Skeletal muscle tissue (tissue), 4 donors: Measurements from ENCODE around the gene LRR1. TPM values are rescaled to one million over a fixed set of nuclear protein-coding genes. Genes with fewer than 3 reads are reported as not detected.

Experiments
- H3K27ac ChIP-seq: one replicate; pipeline ENCODE4 v1.7.0; 2013; ENCODE audit warnings: mild to moderate bottlenecking, low read depth, low read length, inconsistent platforms
- H3K27me3 ChIP-seq, 3 donors: one replicate each; pipeline ENCODE4 v1.7.0; 2013; ENCODE audit warnings: low read length in 3 of 3; ENCODE audit not compliant: control insufficient read depth in 3 of 3, insufficient read depth in 3 of 3
- H3K36me3 ChIP-seq, 3 donors: one replicate each; pipeline ENCODE4 v1.7.0; 2013; ENCODE audit warnings: low read length in 3 of 3; ENCODE audit not compliant: control insufficient read depth in 3 of 3, insufficient read depth in 3 of 3
- H3K4me1 ChIP-seq, 3 donors: one replicate each; pipeline ENCODE4 v1.7.0; 2013; ENCODE audit warnings: low read length in 3 of 3, mild to moderate bottlenecking in 3 of 3; ENCODE audit not compliant: control insufficient read depth in 3 of 3, insufficient read depth in 3 of 3
- H3K4me3 ChIP-seq, 3 donors: one replicate each; pipeline ENCODE4 v1.7.0; 2013; ENCODE audit warnings: low read length in 3 of 3
- H3K9ac ChIP-seq, 3 donors: one replicate each; pipeline ENCODE4 v1.7.0; 2013; ENCODE audit warnings: low read length in 3 of 3, mild to moderate bottlenecking in 3 of 3, moderate library complexity in 2 of 3, low read depth in 1 of 3
- H3K9me3 ChIP-seq, 3 donors: one replicate each; pipeline ENCODE4 v1.7.0; 2013; ENCODE audit warnings: low read length in 3 of 3; ENCODE audit not compliant: control insufficient read depth in 3 of 3
- total RNA-seq: library from RNA; depleted of rRNA; stranded (reverse); fragments of >200 nt; gene quantifications from one replicate; pipeline ENCODE4 v1.2.3, GENCODE V29; 2014
- donor health status: Osteomylitis.

The LRR1 gene
- total RNA-seq, 1 donor from 2014 or later = 8.4 TPM

GRCh38 chr14:49585803-49586672 lies 12.7 kb upstream of the LRR1 start, which contains the start of gene RPS29:
TSS of gene RPS29 (minus strand) at chr14:49586380. CDS start at chr14:49586346, 34 bp downstream.
- peak within 1 kb of the TSS; percentile 84 for H3K27ac ChIP-seq
- peaks cover 15 to 23% (median 20%) of the 10 kb centered on the region in 3 donors for H3K36me3 ChIP-seq
- H3K4me1 ChIP-seq = peaks cover 9 to 21% (median 11%) of the 10 kb centered on the region in 3 donors
- H3K9ac ChIP-seq = peak within 1 kb of the TSS; percentile 85 to 98 (median 96)
- H3K4me3 ChIP-seq = peak within 1 kb of the TSS; percentile 81 to 98 (median 95)
- no peaks in the 10 kb centered on the region for H3K27me3 ChIP-seq
- no peaks in the 10 kb centered on the region for H3K9me3 ChIP-seq

GRCh38 chr14:49586673-49587460 lies 11.9 kb upstream of the LRR1 start:
- Histone ChIP-seq H3K27me3 (no peaks in the 10 kb centered on the region), H3K9me3 (no peaks in the 10 kb centered on the region), H3K27ac (peak overlapping the region; percentile 84), H3K9ac (peak overlapping the region in 2 of 3 donors; percentile 85 to 98), H3K4me3 (peak overlapping the region; percentile 81 to 98 (median 95)), H3K36me3 (peaks cover 15 to 23% (median 20%) of the 10 kb centered on the region in 3 donors), H3K4me1 (peaks cover 9 to 19% (median 9%) of the 10 kb centered on the region in 3 donors)

- Histone ChIP-seq H3K4me1 (peaks cover 5 to 9% (median 6%) of the 10 kb centered on the region in 3 donors), H3K27me3 (no peaks in the 10 kb centered on the region), H3K9me3 (no peaks in the 10 kb centered on the region), H3K36me3 (peaks cover under 1 to 3% (median 3%) of the 10 kb centered on the region in 3 donors), H3K27ac (no peak overlapping the region), H3K9ac (no peak overlapping the region), H3K4me3 (no peak overlapping the region)
These were observed 9.4 kb upstream of the LRR1 start for GRCh38 chr14:49589387-49589786.

- H3K4me1 ChIP-seq = peaks cover 0 to 5% (median under 1%) of the 10 kb centered on the region in 3 donors
- peaks cover 0 to under 1% (median 0%) of the 10 kb centered on the region in 3 donors for H3K36me3 ChIP-seq
- H3K9ac ChIP-seq = no peak overlapping the region
- no peaks in the 10 kb centered on the region for H3K27me3 ChIP-seq
- H3K9me3 ChIP-seq = no peaks in the 10 kb centered on the region
- no peak overlapping the region for H3K27ac ChIP-seq
- no peak overlapping the region for H3K4me3 ChIP-seq
These were observed 5.7 kb upstream of the LRR1 start for GRCh38 chr14:49593016-49593415.

GRCh38 chr14:49594347-49595091 lies 4.2 kb upstream of the LRR1 start:
- H3K4me1 ChIP-seq = peaks cover 2 to 7% (median 5%) of the 10 kb centered on the region in 3 donors
- H3K9ac ChIP-seq = no peak overlapping the region
- H3K27ac ChIP-seq = no peak overlapping the region
- no peak overlapping the region for H3K4me3 ChIP-seq
- no peaks in the 10 kb centered on the region for H3K9me3 ChIP-seq
- H3K36me3 ChIP-seq = peaks cover 0 to 2% (median 0%) of the 10 kb centered on the region in 3 donors
- H3K27me3 ChIP-seq = no peaks in the 10 kb centered on the region

GRCh38 chr14:49598189-49598484 lies 603 bp upstream of the LRR1 start:
- H3K27me3 ChIP-seq = no peaks in the 10 kb centered on the region
- peak overlapping the region; percentile 95 for H3K27ac ChIP-seq
- peaks cover 4 to 11% (median 5%) of the 10 kb centered on the region in 3 donors for H3K4me1 ChIP-seq
- peak overlapping the region; percentile 96 to 98 (median 96) for H3K9ac ChIP-seq
- no peaks in the 10 kb centered on the region for H3K9me3 ChIP-seq
- peak overlapping the region; percentile 96 to 98 (median 96) for H3K4me3 ChIP-seq
- peaks cover 0 to 2% (median 2%) of the 10 kb centered on the region in 3 donors for H3K36me3 ChIP-seq

- H3K27ac ChIP-seq = no peak overlapping the region
- no peaks in the 10 kb centered on the region for H3K27me3 ChIP-seq
- H3K4me3 ChIP-seq = no peak overlapping the region
- H3K9ac ChIP-seq = no peak overlapping the region
- H3K9me3 ChIP-seq = no peaks in the 10 kb centered on the region
- no peaks in the 10 kb centered on the region for H3K4me1 ChIP-seq
- peaks cover 0 to 9% (median 0%) of the 10 kb centered on the region in 3 donors for H3K36me3 ChIP-seq
These were observed 8.8 kb downstream of the LRR1 start for GRCh38 chr14:49607583-49607982.

- Histone ChIP-seq H3K4me3 (no peak overlapping the region), H3K27ac (no peak overlapping the region), H3K36me3 (peaks cover 0 to 9% (median 0%) of the 10 kb centered on the region in 3 donors), H3K27me3 (no peaks in the 10 kb centered on the region), H3K9ac (no peak overlapping the region), H3K4me1 (no peaks in the 10 kb centered on the region), H3K9me3 (no peaks in the 10 kb centered on the region)
These were observed 13.5 kb downstream of the LRR1 start for GRCh38 chr14:49612251-49612650.

GRCh38 chr14:49612671-49613070 lies 13.9 kb downstream of the LRR1 start:
- Histone ChIP-seq H3K27me3 (no peaks in the 10 kb centered on the region), H3K9me3 (no peaks in the 10 kb centered on the region), H3K9ac (no peak overlapping the region), H3K4me1 (no peaks in the 10 kb centered on the region), H3K4me3 (no peak overlapping the region), H3K27ac (no peak overlapping the region), H3K36me3 (peaks cover 0 to 9% (median 3%) of the 10 kb centered on the region in 3 donors)
